Fibroblast of lung (primary cell): ENCODE results near the gene QSOX2. TPM values are rescaled to one million over a fixed set of nuclear protein-coding genes. Genes with fewer than 3 reads are reported as not detected.

ENCODE experiments used
- DNase-seq, 2 donors: peaks; one replicate each; pipeline versions ENCODE4 v3.0.0 to v3.0.0-alpha.2; 2010; ENCODE audit warnings: low read depth in 2 of 2
- H2AFZ ChIP-seq: 2 replicates; pipeline ENCODE4 v1.5.1; 2012; ENCODE audit warnings: low read length, control low read depth, inconsistent platforms
- H3K27ac ChIP-seq: 2 replicates; pipeline ENCODE4 v1.5.1; 2011; ENCODE audit warnings: low read length, control low read depth; ENCODE audit not compliant: insufficient read depth
- H3K27me3 ChIP-seq: 2 replicates; pipeline ENCODE4 v1.5.1; 2011; ENCODE audit warnings: mild to moderate bottlenecking, low read length; ENCODE audit not compliant: control insufficient read depth, insufficient read depth
- H3K36me3 ChIP-seq: 2 replicates; pipeline ENCODE4 v1.5.1; 2011; ENCODE audit warnings: low read length; ENCODE audit not compliant: control insufficient read depth, insufficient read depth
- H3K4me1 ChIP-seq: 2 replicates; pipeline ENCODE4 v1.5.1; 2011; ENCODE audit warnings: low read length; ENCODE audit not compliant: control insufficient read depth, insufficient read depth; ENCODE audit errors: extremely low read depth
- H3K4me2 ChIP-seq: 2 replicates; pipeline ENCODE4 v1.5.1; 2011; ENCODE audit warnings: low read length, control low read depth; ENCODE audit not compliant: insufficient read depth; ENCODE audit errors: extremely low read depth
- H3K4me3 ChIP-seq, 4 experiments: fragments of 200-600 bp in 1 of 4; sonication (generic) in 1 of 4; replicated peaks in 1 of 4; 2 replicates each; pipeline ENCODE4 v1.5.1; 2011 to 2016; ENCODE audit warnings: low read length in 4 of 4, low read depth in 3 of 4, mild to moderate bottlenecking in 3 of 4, control low read depth in 2 of 4, inconsistent platforms in 1 of 4, mixed read lengths in 1 of 4; ENCODE audit not compliant: insufficient read depth in 1 of 4; ENCODE audit errors: control extremely low read depth in 1 of 4
- H3K79me2 ChIP-seq: 2 replicates; pipeline ENCODE4 v1.5.1; 2012; ENCODE audit warnings: mild to moderate bottlenecking, low read length, inconsistent platforms; ENCODE audit not compliant: control insufficient read depth, insufficient read depth
- H3K9ac ChIP-seq: 2 replicates; pipeline ENCODE4 v1.5.1; 2011; ENCODE audit warnings: mild to moderate bottlenecking, low read length, control low read depth; ENCODE audit not compliant: insufficient read depth
- H3K9me3 ChIP-seq: 2 replicates; pipeline ENCODE4 v1.5.1; 2012; ENCODE audit warnings: low read depth, low read length; ENCODE audit not compliant: control insufficient read depth, insufficient read depth
- H4K20me1 ChIP-seq: 2 replicates; pipeline ENCODE4 v1.5.1; 2011; ENCODE audit warnings: low read length; ENCODE audit not compliant: control insufficient read depth, insufficient read depth; ENCODE audit errors: extremely low read depth
- CTCF ChIP-seq, 2 donors: IDR thresholded peaks in 1 of 2; conservative IDR thresholded peaks in 1 of 2; 1 replicate in 1 of 2; 2 replicates in 1 of 2; pipeline ENCODE4 v1.5.1; 2011 to 2012; ENCODE audit warnings: low read length in 2 of 2, control low read depth in 1 of 2, inconsistent platforms in 1 of 2, low read depth in 1 of 2, mild to moderate bottlenecking in 1 of 2
- EZH2 ChIP-seq: IDR thresholded peaks from 2 replicates; pipeline ENCODE4 v1.5.1; 2012; ENCODE audit warnings: low read length, control low read depth, mild to moderate bottlenecking; ENCODE audit errors: missing control alignments
- polyA plus RNA-seq, 2 donors: library from polyadenylated mRNA; depleted of rRNA in 1 of 2; stranded (reverse) in 1 of 2; unstranded in 1 of 2; fragments of >200 nt; gene quantifications; 2 replicates each; pipeline ENCODE4 v1.2.1, GENCODE V29; 2011 to 2012; ENCODE audit warnings: missing spikeins in 1 of 2
- total RNA-seq: library from RNA; depleted of rRNA; stranded (reverse); fragments of >200 nt; gene quantifications from 2 replicates; pipeline ENCODE4 v1.2.1, GENCODE V29; 2014

QSOX2 gene
- total and polyA plus RNA-seq, 2 donors (not counting 1 experiment from before 2014, with no cell fraction given) = 7.8 to 13.2 TPM

- no peaks in the 10 kb centered on the region for H3K79me2 ChIP-seq
- H4K20me1 ChIP-seq = no peaks in the 10 kb centered on the region
- no peak overlapping the region for H3K4me3 ChIP-seq
- no peak overlapping the region for H2AFZ ChIP-seq
- no peaks in the 10 kb centered on the region for H3K36me3 ChIP-seq
- no peaks in the 10 kb centered on the region for H3K4me1 ChIP-seq
- no peaks in the 10 kb centered on the region for H3K9me3 ChIP-seq
- H3K27me3 ChIP-seq = peaks cover 69% of the 10 kb centered on the region
- no peak overlapping the region for H3K27ac ChIP-seq
- no peak overlapping the region for H3K9ac ChIP-seq
- no peak overlapping the region for H3K4me2 ChIP-seq
- DNase-seq = no peak
- peak; percentile 87 for TF ChIP-seq EZH2
- TF ChIP-seq CTCF (conservative IDR thresholded peaks at IDR 0.05 in 1 of 2, IDR thresholded peaks at IDR 0.05 in 1 of 2; ENCODE audit: low read depth in 1 of 2, low read length in 2 of 2) = no peak
These were observed 47.5 kb downstream of the QSOX2 start for GRCh38 chr9:136197930-136198604.

- DNase-seq = no peak
- Histone ChIP-seq H3K4me3 (no peak overlapping the region), H3K36me3 (no peaks in the 10 kb centered on the region), H3K79me2 (no peaks in the 10 kb centered on the region), H2AFZ (no peak overlapping the region), H3K27ac (no peak overlapping the region), H3K9ac (no peak overlapping the region), H3K4me1 (no peaks in the 10 kb centered on the region), H4K20me1 (no peaks in the 10 kb centered on the region), H3K4me2 (no peak overlapping the region), H3K27me3 (peaks cover 69% of the 10 kb centered on the region), H3K9me3 (no peaks in the 10 kb centered on the region)
- TF ChIP-seq EZH2 = no peak
- TF ChIP-seq CTCF (conservative IDR thresholded peaks at IDR 0.05 in 1 of 2, IDR thresholded peaks at IDR 0.05 in 1 of 2; ENCODE audit: low read depth in 1 of 2, low read length in 2 of 2) = no peak
These were observed 48.3 kb downstream of the QSOX2 start for GRCh38 chr9:136197084-136197875.

GRCh38 chr9:136196404-136197083 is 49.1 kb downstream of the QSOX2 start:
- Histone ChIP-seq H3K9ac (no peak overlapping the region), H3K79me2 (no peaks in the 10 kb centered on the region), H3K4me2 (no peak overlapping the region), H3K9me3 (no peaks in the 10 kb centered on the region), H3K27me3 (peaks cover 71% of the 10 kb centered on the region), H3K27ac (no peak overlapping the region), H3K36me3 (no peaks in the 10 kb centered on the region), H3K4me1 (no peaks in the 10 kb centered on the region), H2AFZ (no peak overlapping the region), H4K20me1 (no peaks in the 10 kb centered on the region), H3K4me3 (no peak overlapping the region)
- DNase-seq = no peak
- TF ChIP-seq CTCF (conservative IDR thresholded peaks at IDR 0.05 in 1 of 2, IDR thresholded peaks at IDR 0.05 in 1 of 2; ENCODE audit: low read depth in 1 of 2, low read length in 2 of 2) (no peak), EZH2 (peak; percentile 90)
